IMR-90 (cell line): Measurements from ENCODE around the gene PTGDS. TPM values are rescaled to one million over a fixed set of nuclear protein-coding genes. Genes with fewer than 3 reads are reported as not detected.

Source experiments
- ATAC-seq: fragments of 200-7000 bp; cut with Tn5 transposase; 2 replicates; pipeline ENCODE4 v1.9.1; 2020; ENCODE audit warnings: low read depth, mild to moderate bottlenecking, moderate library complexity
- BruUV-seq: library from RNA; stranded (reverse); fragments of 400-500 nt; replicated peaks from 2 replicates; lab custom pipeline; 2021; lab: Mats Ljungman, UMichigan
- CTCF ChIA-PET: fragments of 300-600 bp; formaldehyde crosslinking; extraction: SDS; loops from one replicate; lab custom pipeline; 2021; ENCODE audit warnings: antibody characterized with exemption; lab: Yijun Ruan, JAX
- POLR2A ChIA-PET: fragments of 300-600 bp; sonication (Branson Sonifier 250); formaldehyde crosslinking; loops from one replicate; lab custom pipeline; 2022; ENCODE audit warnings: antibody characterized with exemption; ENCODE audit not compliant: unreplicated experiment; lab: Charles Lee
- DNase-seq: peaks from one replicate; pipeline ENCODE4 v3.0.0; 2013
- H2AFZ ChIP-seq: replicated peaks from 2 replicates; pipeline ENCODE3; 2013; ENCODE audit warnings: low read length, mild to moderate bottlenecking; ENCODE audit not compliant: poor library complexity
- H2AK5ac ChIP-seq: 2 replicates; pipeline ENCODE4 v1.6.1; 2013; ENCODE audit warnings: low read depth, low read length, inconsistent platforms
- H2AK9ac ChIP-seq: replicated peaks from 2 replicates; pipeline ENCODE3; 2013; ENCODE audit warnings: mild to moderate bottlenecking, low read depth, low read length, moderate library complexity; ENCODE audit not compliant: poor library complexity
- H2BK120ac ChIP-seq: 2 replicates; pipeline ENCODE4 v1.6.1; 2013; ENCODE audit warnings: low read depth, low read length, inconsistent platforms
- H2BK15ac ChIP-seq: 3 replicates; pipeline ENCODE4 v1.6.1; 2013; ENCODE audit warnings: low read depth, low read length, inconsistent platforms
- H2BK20ac ChIP-seq: 2 replicates; pipeline ENCODE4 v1.6.1; 2013; ENCODE audit warnings: low read depth, mild to moderate bottlenecking, inconsistent platforms, low read length, moderate library complexity
- H2BK5ac ChIP-seq: 2 replicates; pipeline ENCODE4 v1.6.1; 2013; ENCODE audit warnings: mild to moderate bottlenecking, low read depth, low read length, inconsistent platforms; ENCODE audit not compliant: poor library complexity, severe bottlenecking
- H3K14ac ChIP-seq: replicated peaks from 2 replicates; pipeline ENCODE4 v1.6.1; 2013; ENCODE audit warnings: low read depth, low read length, inconsistent platforms
- H3K18ac ChIP-seq: 2 replicates; pipeline ENCODE4 v1.6.1; 2013; ENCODE audit warnings: low read depth, low read length, control low read depth
- H3K23ac ChIP-seq: 2 replicates; pipeline ENCODE4 v1.6.1; 2013; ENCODE audit warnings: low read depth, low read length, inconsistent platforms
- H3K27ac ChIP-seq: 2 replicates; pipeline ENCODE4 v1.5.1; 2013; ENCODE audit warnings: mild to moderate bottlenecking, control low read depth, low read length; ENCODE audit not compliant: insufficient read depth
- H3K27me3 ChIP-seq: 2 replicates; pipeline ENCODE4 v1.6.1; 2013; ENCODE audit warnings: low read length; ENCODE audit not compliant: control insufficient read depth, insufficient read depth
- H3K36me3 ChIP-seq: 2 replicates; pipeline ENCODE4 v1.6.1; 2013; ENCODE audit warnings: low read length, mixed read lengths; ENCODE audit not compliant: control insufficient read depth, insufficient read depth
- H3K4ac ChIP-seq: 2 replicates; pipeline ENCODE4 v1.6.1; 2013; ENCODE audit warnings: low read depth, low read length, inconsistent platforms
- H3K4me1 ChIP-seq: 2 replicates; pipeline ENCODE4 v1.6.1; 2013; ENCODE audit warnings: low read length, mixed read lengths; ENCODE audit not compliant: control insufficient read depth, insufficient read depth
- H3K4me2 ChIP-seq: 2 replicates; pipeline ENCODE4 v1.6.1; 2013; ENCODE audit warnings: low read depth, mild to moderate bottlenecking, control low read depth, low read length, moderate library complexity
- H3K4me3 ChIP-seq: 2 replicates; pipeline ENCODE4 v1.5.1; 2013; ENCODE audit warnings: low read depth, mild to moderate bottlenecking, control low read depth, low read length, moderate library complexity; ENCODE audit not compliant: insufficient read depth
- H3K56ac ChIP-seq: 2 replicates; pipeline ENCODE4 v1.6.1; 2013; ENCODE audit warnings: low read length, inconsistent platforms; ENCODE audit not compliant: insufficient read depth; ENCODE audit errors: extremely low read depth
- H3K79me1 ChIP-seq, 2 experiments: 2 replicates each; pipeline ENCODE4 v1.6.1; 2013; ENCODE audit warnings: low read length in 2 of 2, inconsistent platforms in 1 of 2, low read depth in 1 of 2
- H3K9ac ChIP-seq: 2 replicates; pipeline ENCODE4 v1.6.1; 2013; ENCODE audit warnings: low read depth, low read length, control low read depth
- H3K9me1 ChIP-seq: 2 replicates; pipeline ENCODE4 v1.6.1; 2013; ENCODE audit warnings: low read length, inconsistent platforms; ENCODE audit not compliant: insufficient read depth
- H3K9me3 ChIP-seq: 2 replicates; pipeline ENCODE4 v1.6.1; 2013; ENCODE audit warnings: low read length; ENCODE audit not compliant: control insufficient read depth, insufficient read depth
- H4K20me1 ChIP-seq: 2 replicates; pipeline ENCODE4 v1.6.1; 2013; ENCODE audit warnings: low read length, inconsistent platforms; ENCODE audit not compliant: insufficient read depth
- H4K5ac ChIP-seq: 2 replicates; pipeline ENCODE4 v1.6.1; 2013; ENCODE audit warnings: mild to moderate bottlenecking, low read depth, low read length, control low read depth
- H4K8ac ChIP-seq, 2 experiments: 2 replicates each; pipeline ENCODE4 v1.6.1; 2013; ENCODE audit warnings: low read depth in 2 of 2, low read length in 2 of 2, control low read depth in 1 of 2, inconsistent platforms in 1 of 2
- H4K91ac ChIP-seq: 2 replicates; pipeline ENCODE4 v1.6.1; 2013; ENCODE audit warnings: low read depth, low read length, inconsistent platforms; ENCODE audit not compliant: insufficient read depth
- CEBPB ChIP-seq: IDR thresholded peaks from 2 replicates; pipeline ENCODE4 v1.6.1; 2012; ENCODE audit warnings: low read depth, low read length, improper control_type of control experiment
- CTCF ChIP-seq: conservative IDR thresholded peaks from 2 replicates; pipeline ENCODE4 v1.5.1; 2012; ENCODE audit warnings: mild to moderate bottlenecking, low read depth, low read length, improper control_type of control experiment
- MAFK ChIP-seq: IDR thresholded peaks from 2 replicates; pipeline ENCODE4 v1.6.1; 2012; ENCODE audit warnings: low read depth, low read length, improper control_type of control experiment
- WGBS, 2 experiments: methylation state at CpG; one replicate each; pipeline versions ENCODE4 v1.1.5 to v1.1.7; 2013; ENCODE audit warnings: missing lambda C conversion rate in 2 of 2; ENCODE audit not compliant: insufficient read length in 1 of 2; ENCODE audit errors: extremely low coverage in 2 of 2; 5-methylcytosine and 5-hydroxymethylcytosine counted together
- dilution Hi-C: fragments of 300-500 bp; cut with HindIII; formaldehyde crosslinking; loops from one replicate; pipeline ENCODE4 v1.14.3; 2018; ENCODE audit warnings: low sequenced_read_pairs; ENCODE audit not compliant: unreplicated experiment
- in situ Hi-C: fragments of 300-500 bp; cut with MboI; formaldehyde crosslinking; loops from 3 replicates; pipeline ENCODE4 v1.14.3; 2019; ENCODE audit warnings: low sequenced_read_pairs, inconsistent platforms, mixed read lengths
- intact Hi-C: fragments of 100-400 bp; cut with micrococcal nuclease; formaldehyde crosslinking; loops from 2 replicates; pipeline ENCODE4 v1.10.0; 2022
- polyA plus RNA-seq, 3 experiments: library from polyadenylated mRNA; depleted of rRNA; stranded (reverse); fragments of >200 nt; gene quantifications; 2 replicates each; pipeline ENCODE4 v1.2.3, GENCODE V29; 2012; ENCODE audit warnings: low replicate concordance in 1 of 3
- total RNA-seq: library from RNA; depleted of rRNA; stranded (reverse); fragments of >200 nt; gene quantifications from 2 replicates; pipeline ENCODE4 v1.2.3, GENCODE V29; 2012

The PTGDS gene
- total and polyA plus RNA-seq, 2 of the 4 experiments (the other 2 are of a cell fraction): 1.2 TPM; not detected in 1

DNA sequence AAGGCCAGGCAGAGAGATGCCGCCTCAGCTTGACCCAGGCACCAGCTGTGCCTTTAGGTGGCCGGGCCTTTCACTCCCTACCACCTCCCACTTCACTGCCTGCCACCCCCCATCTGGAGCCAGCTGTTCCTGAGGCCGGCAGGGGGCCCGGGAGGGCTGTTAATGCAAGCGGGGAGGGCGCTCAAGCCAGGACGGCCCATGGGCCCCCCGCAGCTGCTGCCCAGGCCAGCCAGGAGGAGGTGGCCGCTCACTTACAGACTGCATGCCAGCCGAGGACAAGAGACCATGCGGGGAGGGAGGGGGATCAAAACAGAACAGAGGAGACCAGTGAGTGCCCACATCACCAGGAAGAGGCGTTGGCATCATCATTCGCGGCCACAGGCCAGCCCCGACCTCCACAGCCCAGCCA, 46.3 kb downstream of the PTGDS start:
- DNase-seq: no peak
- no peak for ATAC-seq
- peaks cover 2% of the 10 kb centered on the region; the same call in 1 of the 2 replicates for H3K36me3 ChIP-seq
- no peak overlapping the region for H3K4me3 ChIP-seq
- H2AK5ac ChIP-seq: no peak overlapping the region
- no peaks in the 10 kb centered on the region for H3K27me3 ChIP-seq
- ChIA-PET POLR2A (no interaction called here), CTCF (no interaction called here)
- peaks cover 0 to 7% of the 10 kb centered on the region in 2 experiments; a peak in 2 of 4 replicates for H3K79me1 ChIP-seq
- TF ChIP-seq MAFK: no peak
- TF ChIP-seq CTCF: no peak
- no peak for TF ChIP-seq CEBPB
- H3K18ac ChIP-seq: no peak overlapping the region
- intact Hi-C loops (no loop called here), dilution Hi-C loops (no loop called here), in situ Hi-C loops (no loop called here)
- peaks cover 4% of the 10 kb centered on the region; the same call in 1 of the 2 replicates for H3K9me1 ChIP-seq
- no peak overlapping the region for H3K9ac ChIP-seq
- H3K4ac ChIP-seq: no peak overlapping the region
- no peak overlapping the region for H2BK15ac ChIP-seq
- no peak overlapping the region for H3K27ac ChIP-seq
- no peak overlapping the region for H3K14ac ChIP-seq
- no peak overlapping the region for H2BK120ac ChIP-seq
- no peak overlapping the region for H3K4me2 ChIP-seq
- no peak overlapping the region for H4K91ac ChIP-seq
- no peaks in the 10 kb centered on the region; the same call in 1 of the 2 replicates for H4K20me1 ChIP-seq
- no TSS peak for BruUV-seq
- no peak overlapping the region for H2BK5ac ChIP-seq
- H4K5ac ChIP-seq: no peak overlapping the region
- H2BK20ac ChIP-seq: no peak overlapping the region
- H3K9me3 ChIP-seq: no peaks in the 10 kb centered on the region
- WGBS, 2 experiments: 71% methylated on average over 10 of the region's 15 CpGs; no CpG with 5 or more reads in 1 of the 2 experiments
- H4K8ac ChIP-seq: no peak overlapping the region
- no peak overlapping the region for H2AK9ac ChIP-seq
- no peak overlapping the region for H2AFZ ChIP-seq
- peaks cover 5% of the 10 kb centered on the region for H3K4me1 ChIP-seq
- H3K23ac ChIP-seq: no peak overlapping the region
- no peak overlapping the region for H3K56ac ChIP-seq
